HG03066 (cell line): ENCODE measurements around the gene PPP1CC.
A peak's percentile ranks its signal among the peaks of the same experiment; 100 is the strongest.
"Not testable (repeated sequence)": the region's sequence is repeated elsewhere in the genome, so short reads cannot be mapped to it uniquely, and the experiment has no call there.

Experiments used
- ATAC-seq: cut with Tn5 transposase; IDR thresholded peaks from one replicate; pipeline ENCODE4 v1.9.1; 2021; ENCODE audit warnings: low read depth; ENCODE audit not compliant: unreplicated experiment

PPP1CC gene

DNA sequence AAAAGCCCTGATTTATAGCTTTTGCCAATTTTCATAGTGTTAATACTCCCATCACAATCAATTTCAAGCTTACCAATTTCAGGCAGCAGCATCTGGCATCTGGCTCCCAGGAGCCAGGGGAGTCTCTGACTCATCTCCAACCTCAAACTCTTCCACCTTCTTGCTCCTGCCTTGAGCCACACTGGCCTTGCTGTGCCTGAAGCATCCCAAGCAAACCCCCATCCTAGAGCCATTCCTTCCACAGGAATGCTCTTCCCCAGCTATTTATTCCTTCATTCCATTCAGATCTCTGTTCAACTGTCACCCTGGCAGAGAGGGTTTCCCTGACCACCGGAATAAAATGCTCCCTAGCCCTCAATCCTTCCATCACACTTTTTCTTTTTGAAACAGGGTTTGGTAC, 13.9 kb upstream of the PPP1CC start:
- ATAC-seq = no peak

DNA sequence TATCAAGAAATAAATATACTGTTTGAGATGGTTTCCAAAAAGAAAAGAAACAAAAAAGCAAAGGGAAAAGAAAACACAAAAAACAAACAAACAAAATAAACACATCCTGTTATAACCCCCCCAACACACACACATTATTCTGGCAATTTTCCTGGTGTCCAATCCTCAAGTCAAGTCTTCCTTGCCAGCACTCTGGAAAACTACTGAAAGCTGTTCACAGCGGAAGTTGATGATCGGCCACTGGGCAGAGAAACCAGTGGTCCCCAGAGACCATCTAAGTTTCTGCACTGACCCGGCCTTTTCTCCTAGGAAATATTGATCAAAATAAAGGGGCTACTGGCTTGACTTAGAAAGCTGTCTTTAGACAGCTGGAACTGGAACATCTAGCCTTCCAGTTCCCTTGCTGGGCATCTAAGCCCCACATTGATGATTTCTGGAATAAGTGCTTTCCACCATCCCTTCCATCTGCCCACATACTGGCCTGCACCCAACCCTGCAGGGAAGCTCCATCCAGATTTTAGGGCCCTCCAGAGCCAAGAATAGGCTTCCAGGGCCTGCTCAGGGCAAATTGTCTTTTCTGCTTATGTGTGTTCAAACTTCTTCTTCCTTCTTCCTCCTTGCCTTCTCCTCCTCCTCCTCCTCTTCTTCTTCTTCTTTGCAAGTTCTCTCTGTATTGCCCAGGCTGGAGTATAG, 11.6 kb upstream of the PPP1CC start:
- ATAC-seq = no peak

DNA sequence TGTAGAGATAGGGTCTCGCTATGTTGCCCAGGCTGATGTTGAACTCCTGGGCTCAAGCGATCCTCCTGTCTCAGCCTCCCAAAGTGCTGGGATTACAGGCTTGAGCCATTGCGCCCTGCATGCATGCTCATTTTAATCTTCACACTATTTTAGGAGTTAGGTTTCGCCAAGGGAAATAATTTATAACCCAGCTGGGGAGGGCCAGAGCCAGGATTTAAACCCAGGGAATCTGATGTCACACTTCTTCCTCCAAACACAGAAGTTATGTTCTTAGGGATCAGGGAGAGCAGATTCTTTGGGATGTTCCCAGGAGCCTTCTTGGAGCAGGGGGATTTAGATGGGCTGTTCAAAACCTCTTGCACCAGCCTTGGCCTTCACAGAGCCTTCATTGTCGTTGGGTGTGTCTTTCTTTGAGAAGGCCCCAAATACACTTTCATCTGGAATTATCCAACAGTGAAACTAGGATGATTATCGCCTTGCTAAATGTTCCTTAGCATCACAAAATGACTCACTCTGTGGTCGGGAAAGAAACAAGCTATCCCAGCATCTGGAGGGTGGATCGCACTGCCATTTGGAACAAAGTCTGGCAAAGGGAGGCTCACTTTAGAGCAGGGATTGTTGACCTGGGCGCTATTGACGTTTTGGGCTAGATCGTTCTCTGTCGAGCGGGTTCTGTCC, 8.2 kb upstream of the PPP1CC start:
- ATAC-seq = no peak

DNA sequence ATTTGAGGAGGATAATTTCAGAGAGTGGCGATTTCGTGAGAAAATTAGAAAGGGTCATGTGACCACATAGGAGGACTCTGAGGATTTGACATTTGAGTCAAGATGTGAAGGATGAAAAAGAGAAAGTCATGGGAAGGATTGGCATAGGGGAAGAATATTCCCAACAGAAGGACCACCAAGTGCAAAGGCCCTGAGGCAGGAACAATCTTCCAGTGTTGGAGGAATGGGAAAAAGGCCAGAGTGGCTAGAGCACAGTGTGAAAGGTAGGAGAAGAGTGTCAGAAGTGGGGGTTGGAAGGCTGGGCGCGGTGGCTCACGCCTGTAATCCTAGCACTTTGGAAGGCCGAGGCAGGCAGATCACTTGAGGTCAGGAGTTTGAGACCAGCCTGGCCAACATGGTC, 3.9 kb upstream of the PPP1CC start:
- ATAC-seq = no peak

DNA sequence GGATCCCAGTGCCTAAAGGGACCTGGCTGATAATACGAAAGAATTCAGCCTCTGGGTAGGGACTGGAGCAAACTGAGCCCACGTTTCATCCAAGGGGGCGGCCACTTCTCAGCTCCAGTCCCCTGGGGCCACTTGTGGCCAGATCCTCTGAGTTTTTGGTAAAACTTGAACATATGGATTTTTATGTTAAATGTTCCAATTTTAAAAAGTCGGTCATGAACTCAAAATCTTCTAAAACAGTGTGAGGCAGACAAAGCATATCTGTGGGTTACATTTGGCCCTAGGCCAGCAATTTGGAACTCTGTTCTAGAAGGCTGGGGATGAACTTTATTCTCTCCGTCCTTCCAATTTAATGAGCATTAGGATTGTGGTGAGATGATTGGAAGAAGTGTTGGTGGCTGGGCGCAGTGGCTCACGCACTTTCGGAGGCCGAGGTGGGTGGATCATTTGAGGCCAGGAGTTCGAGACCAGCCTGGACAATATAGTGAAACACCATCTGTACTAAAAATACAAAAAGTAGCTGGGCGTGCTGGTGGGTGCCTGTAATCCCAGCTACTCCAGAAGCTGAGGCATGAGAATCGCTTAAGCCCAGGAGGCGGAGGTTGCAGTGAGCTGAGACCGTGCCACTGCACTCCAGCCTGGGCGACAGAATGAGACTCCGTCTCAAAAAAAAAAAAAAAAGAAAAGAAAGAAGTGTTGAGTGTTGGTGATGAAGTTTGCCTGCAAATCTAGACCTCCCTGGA, 3.0 kb upstream of the PPP1CC start:
- ATAC-seq = no peak

DNA sequence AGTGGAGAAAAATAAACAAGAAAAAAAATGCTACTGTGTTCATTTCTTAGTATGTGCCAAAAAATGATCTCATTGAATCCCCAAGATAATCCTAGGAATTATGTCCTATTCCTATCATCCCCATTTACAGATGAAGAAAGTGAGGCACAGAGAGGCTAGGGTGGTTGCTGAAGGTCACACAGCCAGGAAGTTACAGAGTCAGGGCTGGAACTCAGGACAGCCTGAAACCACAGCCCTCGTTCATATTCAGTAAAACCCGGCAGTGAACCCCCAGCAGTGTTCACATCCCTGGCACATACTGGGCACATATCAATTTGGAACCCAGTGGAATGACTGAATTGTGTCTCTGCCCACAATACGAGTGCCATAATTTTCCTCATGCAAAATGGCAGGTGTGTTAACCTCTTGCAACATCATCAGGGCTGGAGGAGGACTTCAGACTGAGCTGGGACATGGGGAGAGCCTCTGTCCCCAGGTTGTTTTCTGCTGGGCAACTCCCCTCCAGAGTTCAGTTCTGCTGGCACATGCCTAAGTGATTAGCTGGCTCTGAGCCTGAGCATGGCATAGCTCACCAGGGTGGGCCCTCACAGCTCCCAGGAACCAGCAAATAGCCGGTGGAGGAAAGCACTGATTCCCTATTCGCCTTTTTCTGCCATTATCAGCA, 2.0 kb upstream of the PPP1CC start:
- no peak for ATAC-seq

DNA sequence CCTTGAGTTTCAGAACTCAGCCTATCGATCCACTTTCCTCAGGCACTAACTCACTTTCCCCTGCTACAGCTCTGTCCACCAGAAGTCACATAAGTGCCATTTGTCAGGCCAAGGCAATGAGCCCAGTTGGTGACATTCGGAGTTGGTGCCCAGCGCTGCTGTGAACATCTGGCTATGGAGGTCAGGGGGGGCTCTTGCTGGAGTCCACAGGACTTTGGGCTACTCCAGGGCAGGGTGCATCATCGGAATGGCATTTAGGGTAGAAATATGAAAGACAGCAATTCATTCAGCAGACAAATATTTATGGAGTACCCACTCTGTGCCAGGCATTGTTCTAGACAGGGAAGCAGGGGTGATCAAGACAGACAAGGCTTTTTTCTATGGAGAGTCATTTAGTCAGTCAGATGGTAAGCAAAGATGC, 1.5 kb upstream of the PPP1CC start:
- ATAC-seq = no peak

DNA sequence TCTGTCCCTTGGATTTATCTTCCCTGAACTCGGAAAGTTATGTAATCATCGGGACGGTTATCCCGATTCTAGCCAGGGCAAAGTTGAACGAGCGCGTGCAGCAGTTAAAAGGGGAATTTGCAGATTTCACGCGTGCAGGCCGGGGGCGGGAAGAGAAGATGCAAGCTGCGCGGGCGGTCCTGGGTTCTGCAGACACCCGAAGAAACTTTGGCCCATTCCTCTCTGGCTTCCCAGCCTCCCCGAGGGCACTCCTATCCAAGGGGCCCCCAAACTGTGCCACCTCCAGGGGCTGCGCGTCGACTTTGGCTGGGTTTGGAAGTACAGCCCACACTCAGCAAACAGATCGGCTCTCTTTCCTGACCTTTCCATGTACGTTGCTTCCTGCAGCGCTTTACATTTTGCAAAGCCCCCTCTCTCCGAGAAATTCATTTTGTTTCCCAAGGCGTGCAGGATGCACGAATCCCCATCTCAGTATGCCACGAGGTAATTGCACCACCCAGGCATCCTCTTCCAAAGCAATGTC, 941 bp upstream of the PPP1CC start:
- ATAC-seq = no peak

DNA sequence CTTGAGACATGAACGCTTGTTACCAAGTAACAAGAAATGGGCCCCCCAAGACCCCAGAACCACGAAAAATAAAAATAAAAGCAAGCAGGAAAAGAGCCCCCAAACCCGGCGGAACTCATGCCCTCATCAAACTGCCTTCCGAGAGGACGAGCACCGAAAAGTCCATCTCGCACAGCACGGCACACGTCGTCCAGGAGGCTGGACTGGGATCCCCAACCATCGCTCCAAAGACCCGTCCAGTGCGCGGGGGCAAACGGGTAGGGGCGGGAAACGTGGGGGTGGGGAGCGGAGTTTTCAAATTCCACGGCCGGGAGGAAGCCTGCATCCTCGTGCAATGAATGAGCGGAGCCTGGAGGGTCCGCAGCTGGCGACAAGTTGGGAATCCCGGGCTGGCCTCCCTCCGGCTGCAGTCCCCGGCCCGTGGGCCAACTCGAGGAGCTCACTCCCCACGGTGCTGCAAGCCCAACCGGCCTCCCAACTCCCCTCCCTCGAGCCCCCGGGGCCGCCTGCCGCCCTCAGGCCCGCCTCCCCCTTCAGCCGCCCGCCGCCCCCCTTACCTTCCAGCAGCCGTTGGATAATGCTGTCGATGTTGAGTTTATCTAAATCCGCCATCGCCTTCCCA, 484 bp downstream of the PPP1CC start:
- ATAC-seq = peak; percentile 5

DNA sequence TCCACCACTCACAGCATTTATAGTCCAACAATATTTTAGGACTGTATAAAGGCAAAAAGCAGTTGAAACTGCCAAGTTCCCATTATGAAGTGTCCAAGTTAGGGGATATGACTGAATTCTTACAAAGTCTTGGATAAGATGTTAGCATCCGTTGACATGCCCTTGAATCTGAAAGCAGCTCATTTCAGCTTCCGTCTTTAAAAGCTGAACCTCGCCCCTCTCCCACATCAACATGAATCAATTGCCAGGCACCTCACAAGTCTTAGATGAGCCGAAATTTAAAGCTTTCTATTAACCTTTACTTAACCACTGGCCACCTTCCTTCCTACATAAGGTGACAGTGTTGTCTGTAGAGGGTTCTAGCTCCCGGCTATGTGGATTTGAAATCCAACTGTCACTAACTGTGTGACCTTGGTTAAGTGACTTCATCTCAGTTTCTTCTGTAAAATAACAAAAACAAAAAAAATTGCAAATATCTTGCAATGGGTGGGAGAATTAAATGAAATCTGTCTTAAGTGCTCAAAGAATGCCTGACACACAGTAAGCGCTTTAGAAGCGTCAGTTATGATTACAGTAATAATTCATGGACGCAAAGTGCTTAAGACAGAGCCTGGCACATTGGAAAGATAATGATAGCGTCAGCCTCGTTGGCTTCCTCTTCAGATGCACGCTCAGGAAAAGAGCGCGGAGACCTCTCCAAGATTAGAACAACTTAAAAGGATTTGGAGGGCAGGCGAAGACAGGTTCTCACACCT, 1.2 kb downstream of the PPP1CC start:
- no peak for ATAC-seq

DNA sequence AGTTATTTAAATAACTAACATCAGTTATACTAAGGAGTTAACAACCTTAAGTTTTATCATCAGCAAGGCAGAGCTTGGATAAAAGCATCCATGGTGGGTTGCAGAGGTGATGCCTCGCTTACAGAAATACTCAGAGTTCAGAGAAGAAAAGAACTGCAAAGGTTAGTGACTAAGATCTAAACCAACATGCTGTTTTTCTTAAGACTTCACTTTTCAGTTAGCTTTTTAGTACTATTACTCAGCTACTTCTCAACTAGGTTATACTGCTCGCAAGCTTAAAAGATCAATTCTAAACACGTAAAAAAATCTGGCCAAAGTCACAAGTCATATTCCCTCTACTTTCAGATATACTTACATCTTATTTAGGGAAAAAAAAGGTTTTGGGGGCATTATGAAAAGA, 2.8 kb downstream of the PPP1CC start:
- ATAC-seq = no peak

DNA sequence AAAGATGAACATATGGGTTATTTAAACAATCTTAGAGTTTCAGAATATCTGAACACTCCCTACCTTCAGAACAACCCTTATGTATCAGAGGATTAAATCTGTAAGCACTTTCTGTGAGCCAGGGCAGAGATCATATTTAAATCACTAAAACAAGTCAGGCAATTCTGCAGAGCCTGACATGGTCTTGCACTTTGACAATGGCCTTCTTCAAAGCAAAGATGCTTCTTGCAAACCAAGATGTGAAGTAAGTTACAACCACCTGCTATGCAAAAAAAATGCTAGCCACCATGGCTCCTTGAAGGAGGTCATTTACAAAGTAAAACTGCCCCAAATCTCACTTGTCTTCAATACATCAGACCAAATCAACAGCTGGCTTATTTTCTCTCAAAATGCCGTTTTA, 3.2 kb downstream of the PPP1CC start:
- no peak for ATAC-seq

DNA sequence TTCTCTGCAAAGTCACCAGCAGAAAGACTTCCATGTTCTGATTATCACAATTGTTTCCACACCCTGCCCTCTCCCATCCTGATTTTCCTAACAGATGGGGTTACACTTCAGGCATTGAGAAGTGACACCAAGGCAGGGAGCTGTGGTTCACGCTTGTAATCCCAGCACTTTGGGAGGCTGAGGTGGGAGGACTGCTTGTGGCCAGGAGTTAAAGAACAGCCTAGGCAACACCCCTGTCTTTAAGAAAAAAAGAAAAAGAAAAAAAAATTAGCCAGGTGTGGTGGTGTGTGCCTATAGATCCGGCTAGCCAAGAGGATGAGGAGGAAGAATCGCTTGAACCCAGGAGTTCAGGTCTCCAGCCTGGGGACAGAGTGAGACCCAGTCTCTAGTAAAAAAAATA, 5.2 kb downstream of the PPP1CC start:
- no peak for ATAC-seq

DNA sequence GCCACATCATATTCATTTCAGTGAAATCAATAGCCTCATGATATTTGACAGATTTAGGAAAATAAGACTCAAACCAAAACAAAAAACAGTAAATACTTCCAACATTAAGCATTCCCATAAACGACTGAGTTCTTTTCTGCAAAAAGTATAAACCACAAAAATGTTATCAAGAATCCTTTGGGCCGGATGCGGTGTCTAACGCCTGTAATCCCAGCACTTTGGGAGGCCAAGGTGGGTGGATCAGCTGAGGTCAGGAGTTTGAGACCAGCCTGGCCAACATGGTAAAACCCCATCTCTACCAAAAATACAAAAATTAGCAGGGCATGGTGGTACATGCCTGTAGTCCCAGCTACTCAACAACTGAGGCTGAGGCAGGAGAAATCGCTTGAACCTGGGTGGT, 5.7 kb downstream of the PPP1CC start:
- ATAC-seq = not testable (repeated sequence)

DNA sequence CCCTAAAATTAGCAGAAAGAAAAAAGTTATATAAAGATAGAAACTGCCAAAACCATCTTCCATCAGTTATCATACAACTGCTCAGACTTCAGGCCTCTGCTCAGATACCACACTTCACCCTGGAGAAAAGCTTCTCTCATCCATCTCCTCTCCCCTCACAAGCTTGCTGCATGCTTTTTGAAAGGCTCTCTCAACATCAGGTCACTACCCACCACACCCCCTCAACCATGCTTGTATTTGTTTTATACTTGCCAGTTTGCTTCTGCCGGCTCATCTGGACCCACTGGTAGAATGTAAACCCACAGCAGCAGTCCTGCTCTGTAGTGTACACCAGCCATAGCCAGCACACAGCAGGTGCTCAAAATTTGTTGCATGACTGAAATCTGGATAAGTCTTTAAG, 8.8 kb downstream of the PPP1CC start:
- no peak for ATAC-seq

DNA sequence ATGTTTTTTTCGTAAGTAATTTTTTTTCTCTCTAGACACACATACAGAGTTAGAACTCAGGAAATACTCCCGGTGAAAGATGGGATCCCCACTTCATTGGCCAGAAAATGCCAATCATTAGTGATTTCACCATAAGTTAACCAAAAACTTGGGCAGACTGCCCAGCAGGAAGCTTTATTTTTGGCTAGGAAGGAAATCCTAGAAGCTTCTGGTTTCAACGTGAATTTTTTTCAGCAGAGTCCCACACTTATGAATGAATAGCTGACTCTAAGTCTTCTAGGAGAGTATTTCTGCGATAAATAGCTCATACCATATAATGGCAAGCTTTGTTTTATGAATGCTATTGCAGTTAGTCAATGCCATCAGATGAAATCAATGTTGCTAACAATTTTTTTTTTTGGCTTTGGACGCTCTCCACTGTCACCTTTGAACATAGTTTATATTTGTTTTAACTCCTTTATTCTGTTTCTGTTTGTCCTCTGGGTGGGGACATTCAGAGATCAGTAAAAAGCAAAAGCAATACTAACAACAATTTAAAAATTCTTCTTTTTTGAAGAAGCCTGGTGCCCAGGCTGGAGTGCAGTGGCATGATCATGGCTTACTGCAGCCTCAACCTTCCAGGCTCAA, 9.5 kb downstream of the PPP1CC start:
- no peak for ATAC-seq

DNA sequence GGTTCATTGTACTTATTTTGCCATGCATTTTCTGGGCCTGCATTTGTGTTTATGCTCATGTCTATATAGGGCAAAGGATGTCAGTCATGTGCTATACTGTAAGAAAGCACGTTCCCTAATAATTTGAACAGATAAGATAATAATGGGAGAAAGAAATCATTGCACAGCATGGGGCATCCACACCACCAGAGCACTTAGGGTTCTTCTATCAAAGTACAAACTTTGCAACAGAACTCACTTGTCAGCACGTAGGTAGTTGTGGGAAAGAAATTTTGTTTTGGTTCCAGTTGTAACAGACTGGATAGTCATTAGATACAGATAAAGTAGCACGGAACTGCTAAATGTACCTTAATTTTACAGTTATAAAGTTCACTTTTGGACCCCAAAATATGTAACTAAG, 10.1 kb downstream of the PPP1CC start:
- no peak for ATAC-seq

DNA sequence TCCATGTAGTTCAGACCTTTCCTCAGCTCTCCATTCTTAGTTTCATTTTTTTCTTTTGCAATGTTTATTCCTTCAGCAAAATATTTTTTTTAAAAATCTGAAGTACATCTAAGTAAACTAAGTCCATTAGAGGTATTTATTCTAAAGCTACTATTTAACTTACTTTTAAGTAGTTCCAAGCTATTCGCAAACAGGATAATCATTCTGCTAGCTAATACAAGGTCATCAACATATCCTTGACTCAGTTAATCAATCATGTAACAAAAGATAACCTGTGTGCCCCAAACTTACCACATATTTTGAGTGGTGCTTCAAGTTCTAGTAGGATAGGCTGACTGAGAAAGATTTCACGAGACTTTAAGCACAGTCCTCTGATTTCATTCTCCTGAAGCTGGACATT, 11.2 kb downstream of the PPP1CC start:
- ATAC-seq = no peak

DNA sequence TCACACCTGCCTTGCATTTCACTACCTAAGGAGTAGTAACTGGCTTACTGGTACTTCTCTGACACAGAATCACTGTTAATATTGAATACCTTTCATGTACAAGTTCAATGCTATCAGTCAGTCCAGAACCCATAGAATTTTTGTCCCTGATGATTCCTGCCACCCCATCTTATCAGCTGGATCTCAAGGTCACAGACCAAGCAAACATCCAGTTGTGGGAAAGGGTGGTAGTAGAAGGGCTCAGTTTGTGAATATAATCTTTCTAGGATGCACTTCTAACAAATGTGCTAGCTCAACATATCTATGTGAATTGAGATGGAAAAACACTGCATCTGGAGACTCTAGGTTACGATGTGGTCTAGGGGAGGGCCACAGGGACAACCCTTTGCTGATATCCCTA, 14.1 kb downstream of the PPP1CC start:
- ATAC-seq = no peak
